Subcutaneous adipose tissue (tissue), 4 donors: ENCODE results near the gene CCNC. TPM values are rescaled to one million over a fixed set of nuclear protein-coding genes. Genes with fewer than 3 reads are reported as not detected.

Experiments used
- CTCF ChIP-seq: fragments of 450-650 bp; IDR thresholded peaks from one replicate; pipeline ENCODE4 v1.5.1; 2016; ENCODE audit warnings: low read depth, mild to moderate bottlenecking, control low read depth, antibody characterized with exemption, moderate library complexity
- small RNA-seq: library from RNA; depleted of rRNA; stranded (forward); fragments of <200 nt; gene quantifications from one replicate; pipeline ENCODE3, GENCODE V24; 2016
- total RNA-seq, 4 donors: library from RNA; depleted of rRNA; stranded (reverse); fragments of >200 nt; gene quantifications; one replicate each; pipeline ENCODE4 v1.1.0, GENCODE V29; 2016

The CCNC gene
- total RNA-seq, 4 donors from 2014 or later = 48.2 to 77.3 (median 53.9) TPM

GRCh38 chr6:99498421-99498820 is 70.0 kb downstream of the CCNC start:
- no peak for TF ChIP-seq CTCF

GRCh38 chr6:99495466-99495865 is 73.0 kb downstream of the CCNC start:
- no peak for TF ChIP-seq CTCF

Small RNA genes lying within 50 kb of the gene (small RNA-seq; reads per million reads assigned to genes)
- gene RF00019 = 0.49 reads per million

Other genes starting within 250 kb of the CCNC start
- under 1 TPM in 1 of 4 donors, not detected in 3; under 0.01 TPM for gene FAXC, start 219.0 kb downstream of the CCNC start, total RNA-seq
- gene COQ3, start 174.5 kb downstream of the CCNC start, total RNA-seq = 10 to 100 TPM in 1 of 4 donors, 1 to 10 TPM in 3; 2.4 to 10.2 (median 2.8) TPM
- 100 to 1,000 TPM; 165 to 186 (median 181) TPM for gene PNISR, start 143.4 kb downstream of the CCNC start, total RNA-seq
- 10 to 100 TPM; 15.1 to 23.3 (median 19.1) TPM for gene USP45, start 53.2 kb downstream of the CCNC start, total RNA-seq
- gene PRDM13, start 38.2 kb upstream of the CCNC start, total RNA-seq = not detected